Calu3 (cell line): ENCODE measurements around the gene GPER1. TPM values are rescaled to one million over a fixed set of nuclear protein-coding genes. Genes with fewer than 3 reads are reported as not detected.

ENCODE experiments used
- BruUV-seq: library from RNA; stranded (reverse); fragments of 400-500 nt; replicated peaks from 2 replicates; lab custom pipeline; 2021; lab: Mats Ljungman, UMichigan
- CTCF ChIA-PET: fragments of 300-600 bp; sonication (Branson Sonifier 250); formaldehyde crosslinking; loops from one replicate; lab custom pipeline; 2022; ENCODE audit warnings: antibody characterized with exemption; lab: Charles Lee
- DNase-seq: peaks from one replicate; pipeline ENCODE4 v3.0.0; 2022
- H3K27ac Mint-ChIP-seq: one replicate; pipeline ENCODE4 v1.8.0; 2022; ENCODE audit warnings: mixed read lengths; ENCODE audit not compliant: unreplicated experiment
- H3K27me3 Mint-ChIP-seq: one replicate; pipeline ENCODE4 v1.8.0; 2022; ENCODE audit warnings: mixed read lengths; ENCODE audit not compliant: unreplicated experiment
- H3K36me3 Mint-ChIP-seq: one replicate; pipeline ENCODE4 v1.8.0; 2022; ENCODE audit warnings: mild to moderate bottlenecking, moderate library complexity, mixed read lengths; ENCODE audit not compliant: insufficient read depth, unreplicated experiment
- H3K4me1 Mint-ChIP-seq: one replicate; pipeline ENCODE4 v1.8.0; 2022; ENCODE audit warnings: mild to moderate bottlenecking, low read depth, mixed read lengths; ENCODE audit not compliant: unreplicated experiment
- H3K4me3 Mint-ChIP-seq: one replicate; pipeline ENCODE4 v1.8.0; 2022; ENCODE audit warnings: mild to moderate bottlenecking, low read depth, moderate library complexity, mixed read lengths; ENCODE audit not compliant: unreplicated experiment
- H3K9me3 Mint-ChIP-seq: one replicate; pipeline ENCODE4 v1.8.0; 2022; ENCODE audit warnings: low read depth, mixed read lengths; ENCODE audit not compliant: unreplicated experiment
- CTCF ChIP-seq: fragments of 200-600 bp; IDR thresholded peaks from one replicate; pipeline ENCODE4 v1.8.0; 2022; ENCODE audit warnings: antibody characterized with exemption; ENCODE audit not compliant: unreplicated experiment
- intact Hi-C: fragments of 100-400 bp; cut with micrococcal nuclease; formaldehyde crosslinking; loops from one replicate; pipeline ENCODE4 v1.10.0; 2022; ENCODE audit not compliant: unreplicated experiment
- total RNA-seq: library from RNA; stranded (reverse); gene quantifications from 2 replicates; pipeline ENCODE4 v1.2.3, GENCODE V29; 2022

Gene GPER1
- total RNA-seq, 1 experiment from 2014 or later = 0.26 TPM

- H3K4me3 Mint-ChIP-seq = no peak overlapping the region
- no peak for DNase-seq
- H3K36me3 Mint-ChIP-seq = peaks cover 8% of the 10 kb centered on the region
- intact Hi-C loops = no loop called here
- BruUV-seq = no TSS peak
- no peaks in the 10 kb centered on the region for H3K9me3 Mint-ChIP-seq
- CTCF ChIA-PET = no interaction called here
- TF ChIP-seq CTCF = no peak
- no peaks in the 10 kb centered on the region for H3K27me3 Mint-ChIP-seq
- H3K27ac Mint-ChIP-seq = no peak overlapping the region
- H3K4me1 Mint-ChIP-seq = no peaks in the 10 kb centered on the region
These were observed 23.2 kb downstream of the GPER1 start for GRCh38 chr7:1111156-1111555.

GRCh38 chr7:1112109-1112508 lies 24.2 kb downstream of the GPER1 start:
- Mint-ChIP-seq H3K27me3 (no peaks in the 10 kb centered on the region), H3K36me3 (peaks cover 5% of the 10 kb centered on the region), H3K4me3 (no peak overlapping the region), H3K4me1 (no peaks in the 10 kb centered on the region), H3K27ac (no peak overlapping the region), H3K9me3 (no peaks in the 10 kb centered on the region)
- no peak for DNase-seq
- CTCF ChIA-PET = interaction anchor here (0.8 to 0.9 kb wide), 2 partner anchors 12 to 58 kb away, joined by 3 read pairs; no protein-coding TSS in a partner anchor
- intact Hi-C loops = no loop called here
- TF ChIP-seq CTCF = no peak
- no TSS peak for BruUV-seq

GRCh38 chr7:1112625-1113547 lies 25.0 kb downstream of the GPER1 start:
- TF ChIP-seq CTCF = no peak
- Mint-ChIP-seq H3K27me3 (no peaks in the 10 kb centered on the region), H3K27ac (no peak overlapping the region), H3K9me3 (no peaks in the 10 kb centered on the region), H3K4me3 (no peak overlapping the region), H3K36me3 (peaks cover 10% of the 10 kb centered on the region), H3K4me1 (no peaks in the 10 kb centered on the region)
- BruUV-seq = no TSS peak
- CTCF ChIA-PET = interaction anchor here (0.8 to 0.9 kb wide), 2 partner anchors 12 to 57 kb away, joined by 3 read pairs; no protein-coding TSS in a partner anchor
- no peak for DNase-seq
- intact Hi-C loops = no loop called here

- no peaks in the 10 kb centered on the region for H3K9me3 Mint-ChIP-seq
- TF ChIP-seq CTCF = no peak
- intact Hi-C loops = no loop called here
- CTCF ChIA-PET = no interaction called here
- H3K4me1 Mint-ChIP-seq = no peaks in the 10 kb centered on the region
- no peaks in the 10 kb centered on the region for H3K27me3 Mint-ChIP-seq
- peaks cover 11% of the 10 kb centered on the region for H3K36me3 Mint-ChIP-seq
- no peak for DNase-seq
- BruUV-seq = no TSS peak
- no peak overlapping the region for H3K27ac Mint-ChIP-seq
- H3K4me3 Mint-ChIP-seq = no peak overlapping the region
These were observed 25.6 kb downstream of the GPER1 start for GRCh38 chr7:1113548-1113885.
